DOHH2 (cell line): ENCODE measurements around the gene LYAR.

Experiments
- EZH2phosphoT487 ChIP-seq: fragments of 200-600 bp; sonication (generic); IDR thresholded peaks from 2 replicates; pipeline ENCODE4 v1.6.1; 2017; ENCODE audit warnings: borderline replicate concordance, mild to moderate bottlenecking, antibody characterized with exemption, low read length, moderate library complexity, mixed read lengths
- TF ChIP-seq, protein P1 (sequence below): fragments of 200-600 bp; sonication (generic); IDR thresholded peaks from one replicate; pipeline ENCODE4 v1.5.1; 2014; ENCODE audit warnings: antibody characterized with exemption, mild to moderate bottlenecking, low read depth, low read length; ENCODE audit not compliant: poor library complexity, severe bottlenecking

DNA sequence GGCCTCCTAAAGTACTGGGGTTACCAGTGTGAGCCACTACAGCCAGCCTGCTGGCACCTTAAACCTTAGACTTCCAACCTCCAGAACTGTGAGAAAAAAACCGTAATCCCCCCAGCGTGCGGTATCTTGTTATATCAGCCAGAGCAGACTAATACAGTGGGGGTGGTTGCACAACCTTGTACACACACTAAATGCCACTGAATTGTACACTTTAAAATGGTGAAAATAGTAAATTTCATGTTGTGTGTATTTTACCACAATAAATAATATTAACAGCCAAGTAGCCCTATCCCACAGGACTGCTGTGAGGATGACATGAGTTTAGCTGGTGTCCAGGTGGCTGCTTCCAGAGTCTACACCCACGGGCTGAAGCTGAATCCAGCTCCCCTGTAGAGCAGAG lies 38.9 kb upstream of the LYAR start:
- TF ChIP-seq, protein P1, sequence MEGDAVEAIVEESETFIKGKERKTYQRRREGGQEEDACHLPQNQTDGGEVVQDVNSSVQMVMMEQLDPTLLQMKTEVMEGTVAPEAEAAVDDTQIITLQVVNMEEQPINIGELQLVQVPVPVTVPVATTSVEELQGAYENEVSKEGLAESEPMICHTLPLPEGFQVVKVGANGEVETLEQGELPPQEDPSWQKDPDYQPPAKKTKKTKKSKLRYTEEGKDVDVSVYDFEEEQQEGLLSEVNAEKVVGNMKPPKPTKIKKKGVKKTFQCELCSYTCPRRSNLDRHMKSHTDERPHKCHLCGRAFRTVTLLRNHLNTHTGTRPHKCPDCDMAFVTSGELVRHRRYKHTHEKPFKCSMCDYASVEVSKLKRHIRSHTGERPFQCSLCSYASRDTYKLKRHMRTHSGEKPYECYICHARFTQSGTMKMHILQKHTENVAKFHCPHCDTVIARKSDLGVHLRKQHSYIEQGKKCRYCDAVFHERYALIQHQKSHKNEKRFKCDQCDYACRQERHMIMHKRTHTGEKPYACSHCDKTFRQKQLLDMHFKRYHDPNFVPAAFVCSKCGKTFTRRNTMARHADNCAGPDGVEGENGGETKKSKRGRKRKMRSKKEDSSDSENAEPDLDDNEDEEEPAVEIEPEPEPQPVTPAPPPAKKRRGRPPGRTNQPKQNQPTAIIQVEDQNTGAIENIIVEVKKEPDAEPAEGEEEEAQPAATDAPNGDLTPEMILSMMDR = no peak
- no peak for TF ChIP-seq EZH2phosphoT487
